AG10803 (cell line): ENCODE data around the gene RGS16.

Source experiments
- DNase-seq: peaks from one replicate; pipeline ENCODE4 v3.0.0; 2010; ENCODE audit warnings: low read depth
- H3K4me3 ChIP-seq: 2 replicates; pipeline ENCODE4 v1.5.1; 2011; ENCODE audit warnings: mild to moderate bottlenecking, low read length, control low read depth
- TF ChIP-seq, protein P1 (sequence below): conservative IDR thresholded peaks from 2 replicates; pipeline ENCODE4 v1.5.1; 2011; ENCODE audit warnings: mild to moderate bottlenecking, low read length, control low read depth, inconsistent platforms

Gene RGS16

DNA sequence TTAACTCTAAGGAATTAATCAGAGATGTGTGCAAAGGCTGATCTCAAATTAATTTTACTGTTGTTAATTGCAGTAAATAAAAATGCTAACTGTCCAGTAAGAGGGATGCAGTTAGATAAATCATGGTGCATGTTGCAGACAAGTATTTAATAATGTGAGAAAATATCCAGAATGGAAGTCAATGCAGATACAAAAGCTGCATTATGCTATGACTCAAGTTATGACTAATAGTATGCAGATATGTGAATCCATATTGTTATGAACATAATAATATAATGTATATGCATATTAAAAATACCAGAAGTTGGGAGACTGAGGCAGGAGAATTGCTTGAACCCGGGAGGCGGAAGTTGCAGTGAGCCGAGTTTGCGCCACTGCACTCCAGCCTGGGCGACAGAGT lies 36.6 kb downstream of the RGS16 start:
- TF ChIP-seq, protein P1, sequence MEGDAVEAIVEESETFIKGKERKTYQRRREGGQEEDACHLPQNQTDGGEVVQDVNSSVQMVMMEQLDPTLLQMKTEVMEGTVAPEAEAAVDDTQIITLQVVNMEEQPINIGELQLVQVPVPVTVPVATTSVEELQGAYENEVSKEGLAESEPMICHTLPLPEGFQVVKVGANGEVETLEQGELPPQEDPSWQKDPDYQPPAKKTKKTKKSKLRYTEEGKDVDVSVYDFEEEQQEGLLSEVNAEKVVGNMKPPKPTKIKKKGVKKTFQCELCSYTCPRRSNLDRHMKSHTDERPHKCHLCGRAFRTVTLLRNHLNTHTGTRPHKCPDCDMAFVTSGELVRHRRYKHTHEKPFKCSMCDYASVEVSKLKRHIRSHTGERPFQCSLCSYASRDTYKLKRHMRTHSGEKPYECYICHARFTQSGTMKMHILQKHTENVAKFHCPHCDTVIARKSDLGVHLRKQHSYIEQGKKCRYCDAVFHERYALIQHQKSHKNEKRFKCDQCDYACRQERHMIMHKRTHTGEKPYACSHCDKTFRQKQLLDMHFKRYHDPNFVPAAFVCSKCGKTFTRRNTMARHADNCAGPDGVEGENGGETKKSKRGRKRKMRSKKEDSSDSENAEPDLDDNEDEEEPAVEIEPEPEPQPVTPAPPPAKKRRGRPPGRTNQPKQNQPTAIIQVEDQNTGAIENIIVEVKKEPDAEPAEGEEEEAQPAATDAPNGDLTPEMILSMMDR: no peak
- no peak for DNase-seq
- H3K4me3 ChIP-seq: no peak overlapping the region

DNA sequence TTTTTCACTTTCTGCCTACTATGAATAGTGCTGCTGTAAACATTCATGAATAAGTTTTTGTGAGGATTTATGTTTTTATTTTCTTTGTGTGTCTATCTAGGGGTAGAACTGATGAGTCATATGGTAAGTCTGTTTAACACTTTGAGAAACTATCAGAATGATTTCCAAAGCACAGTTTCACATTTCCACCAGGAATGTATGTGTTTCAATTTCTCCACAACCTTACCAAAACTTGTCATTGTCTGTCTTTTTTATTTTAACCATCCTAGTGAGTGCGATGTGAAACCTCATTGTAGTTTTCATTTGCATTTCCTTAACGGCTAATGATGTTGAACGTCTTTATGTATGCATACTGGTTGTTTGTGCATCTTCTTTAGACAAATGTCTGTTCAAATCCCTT lies 38.7 kb downstream of the RGS16 start:
- H3K4me3 ChIP-seq: no peak overlapping the region
- TF ChIP-seq, protein P1: no peak
- no peak for DNase-seq

DNA sequence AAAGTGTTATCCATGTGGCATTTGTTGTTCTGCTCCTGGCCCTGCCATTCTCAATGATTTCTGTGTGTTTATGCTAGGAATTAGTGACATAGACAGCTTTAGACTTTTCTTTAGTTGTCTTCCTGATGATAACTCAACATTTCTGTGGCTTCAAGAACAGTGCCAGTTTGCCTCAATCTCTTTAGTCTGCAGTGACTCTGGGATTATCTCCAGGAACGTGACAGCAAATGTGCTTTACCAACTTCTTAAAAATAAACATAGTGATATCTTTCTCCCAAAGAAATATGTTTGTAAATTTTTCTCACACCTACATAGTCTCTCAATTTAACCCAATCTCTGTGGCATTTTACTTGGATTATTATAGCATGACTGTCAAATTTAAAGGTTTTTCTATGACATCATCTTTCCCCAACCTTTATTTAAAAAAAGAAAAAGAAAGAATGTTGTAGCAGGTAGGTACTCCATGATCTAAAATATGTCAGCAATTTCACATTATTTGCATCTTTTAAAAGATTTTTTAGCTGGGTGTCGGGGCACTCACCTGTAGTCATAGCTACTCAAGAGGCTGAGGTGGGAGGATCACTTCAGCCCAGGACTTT lies 39.7 kb downstream of the RGS16 start:
- no peak overlapping the region for H3K4me3 ChIP-seq
- TF ChIP-seq, protein P1: no peak
- no peak for DNase-seq

DNA sequence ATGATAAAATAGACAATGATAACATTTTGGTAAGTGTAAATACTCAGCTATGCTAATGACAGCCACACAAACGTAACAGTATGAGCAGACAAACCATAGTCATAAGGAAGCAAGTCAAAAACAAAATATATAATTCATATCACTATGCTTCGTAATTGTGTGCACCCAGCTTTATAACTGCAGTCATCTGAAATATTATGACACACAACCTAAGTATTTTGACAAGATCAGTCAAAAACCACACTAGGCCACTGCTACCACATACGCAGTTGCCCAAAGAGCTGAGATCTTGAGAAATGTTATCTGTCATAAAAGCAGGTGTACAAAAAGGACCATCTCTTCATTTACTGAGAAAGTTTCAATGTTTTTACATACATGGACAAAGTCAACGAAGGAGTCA lies 41.1 kb downstream of the RGS16 start:
- H3K4me3 ChIP-seq: no peak overlapping the region
- DNase-seq: no peak
- TF ChIP-seq, protein P1: no peak

DNA sequence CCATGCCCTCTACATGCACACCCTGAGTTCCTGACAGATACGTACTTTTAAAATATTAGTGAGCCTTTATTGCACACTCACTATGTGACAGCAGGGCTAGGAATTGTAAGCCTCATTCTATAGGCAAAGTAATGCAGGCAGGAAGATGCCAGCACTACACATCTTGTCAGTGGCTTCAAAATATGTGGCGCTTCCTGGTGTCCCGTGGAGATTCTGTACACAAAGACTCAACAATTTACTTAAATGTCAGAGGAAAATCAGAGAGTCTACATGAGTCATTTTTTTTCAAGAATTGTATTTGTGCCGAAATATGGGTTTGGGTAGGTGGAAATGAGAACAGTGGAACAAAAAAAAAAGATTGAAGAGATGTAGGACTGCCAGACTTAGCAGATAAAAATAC lies 42.7 kb downstream of the RGS16 start:
- no peak overlapping the region for H3K4me3 ChIP-seq
- no peak for DNase-seq
- TF ChIP-seq, protein P1: no peak

DNA sequence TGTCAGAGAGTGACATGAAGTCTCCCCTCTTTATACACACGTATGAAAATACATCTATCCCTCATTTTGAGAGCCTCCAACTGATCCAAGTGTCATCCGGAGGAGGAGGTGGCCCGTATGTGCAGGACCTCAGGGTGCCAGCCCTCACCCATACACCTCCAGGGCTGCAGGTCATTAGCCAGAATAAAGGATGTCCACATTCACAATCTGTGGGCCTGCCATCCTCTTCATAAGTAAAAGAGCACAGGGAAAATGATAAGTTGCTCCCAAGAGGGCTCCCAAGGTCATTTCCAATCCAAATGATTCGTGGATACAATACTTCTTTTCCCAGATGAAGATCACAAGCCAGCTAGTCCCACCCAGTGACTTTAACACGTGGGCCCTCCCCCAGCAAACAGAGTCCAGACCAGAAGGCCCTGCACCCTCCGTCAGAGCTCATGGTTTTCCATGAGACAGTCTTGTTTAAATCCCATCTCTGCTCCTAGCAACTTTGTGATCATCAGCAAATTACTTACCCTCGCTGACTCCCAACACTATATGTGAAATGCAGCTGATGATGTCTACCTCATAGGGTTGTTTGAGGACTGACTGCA lies 43.7 kb downstream of the RGS16 start:
- DNase-seq: no peak
- TF ChIP-seq, protein P1: no peak
- no peak overlapping the region for H3K4me3 ChIP-seq

DNA sequence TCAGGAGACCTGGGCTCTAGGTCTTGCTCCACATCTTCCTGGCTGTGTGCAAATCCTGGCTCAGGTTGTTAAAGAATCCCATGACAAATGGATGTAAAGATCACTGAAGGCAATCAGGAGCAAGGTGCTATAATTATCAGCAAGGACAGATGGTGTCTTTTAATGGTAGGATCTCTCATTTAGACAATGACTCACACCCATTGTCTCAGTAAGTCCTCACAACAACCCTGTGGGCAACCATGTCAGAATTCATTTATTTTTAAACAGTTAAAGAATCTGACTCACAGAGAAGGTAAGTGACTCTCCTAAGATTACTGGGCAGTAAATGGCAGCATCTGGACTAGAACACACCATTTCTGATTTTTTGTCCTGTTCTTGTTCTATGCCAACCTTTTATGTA lies 47.9 kb downstream of the RGS16 start:
- no peak for DNase-seq
- H3K4me3 ChIP-seq: no peak overlapping the region
- TF ChIP-seq, protein P1: no peak
